ENCODE results near the gene CNP. TPM values are rescaled to one million over a fixed set of nuclear protein-coding genes. Genes with fewer than 3 reads are reported as not detected.

Gene CNP
- total RNA-seq, 1 donor, result 87.6 TPM

- Histone ChIP-seq H2AFZ (ENCODE audit: low read length) (no peak overlapping the region), H4K20me1 (ENCODE audit: insufficient read depth, low read length) (peaks cover 43% of the 10 kb centered on the region)
- no peak for DNase-seq (ENCODE audit: insufficient read length, low spot score, missing footprints)
Observed at GRCh38 chr17:42001729-42002128, 35.1 kb downstream of the CNP start.

DNA sequence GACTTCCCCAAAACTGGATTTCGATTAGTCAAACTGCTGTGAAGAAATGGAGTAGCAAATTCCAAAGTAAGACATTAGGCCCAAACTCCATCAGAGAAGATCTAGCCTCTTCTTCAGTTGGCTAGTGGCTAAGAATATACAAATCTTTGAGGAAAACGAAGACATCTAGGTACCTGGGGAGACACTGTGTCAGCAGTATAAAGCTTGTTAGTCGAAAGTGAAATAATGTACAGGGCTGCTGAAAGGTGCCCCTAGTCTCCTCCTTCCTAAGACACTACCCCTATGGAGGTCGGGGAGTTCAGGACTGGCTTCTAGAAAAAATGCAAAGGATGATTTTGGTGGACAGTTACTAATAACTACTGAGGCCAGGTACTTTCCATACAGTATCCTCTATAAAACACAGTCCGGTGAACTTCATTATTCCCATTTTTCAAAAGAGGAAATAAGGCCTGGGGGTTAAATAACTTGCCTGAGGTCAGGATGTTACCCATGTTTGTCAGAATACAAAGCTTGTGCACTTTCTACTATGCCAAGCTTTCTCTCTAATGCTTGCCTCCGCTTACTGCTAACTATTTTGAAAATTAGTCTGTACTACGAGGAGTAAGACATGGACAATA is 35.7 kb downstream of the CNP start:
- Histone ChIP-seq H4K20me1 (ENCODE audit: insufficient read depth, low read length) (peaks cover 48% of the 10 kb centered on the region), H3K4me1 (ENCODE audit: insufficient read depth, low read length) (peaks cover 43% of the 10 kb centered on the region), H3K36me3 (ENCODE audit: insufficient read depth, low read length) (peaks cover 43% of the 10 kb centered on the region), H3K4me3 (ENCODE audit: insufficient read depth, low read length) (no peak overlapping the region), H3K27ac (ENCODE audit: low read depth, low read length) (no peak overlapping the region), H2AFZ (ENCODE audit: low read length) (no peak overlapping the region), H3K27me3 (ENCODE audit: insufficient read depth, low read length) (no peaks in the 10 kb centered on the region), H3K79me2 (ENCODE audit: insufficient read depth, low read length) (peaks cover 86% of the 10 kb centered on the region), H3K4me2 (ENCODE audit: insufficient read depth, low read length) (peak overlapping the region; percentile 54), H3K9me3 (ENCODE audit: low read depth, low read length) (no peaks in the 10 kb centered on the region)
- TF ChIP-seq, protein P1, sequence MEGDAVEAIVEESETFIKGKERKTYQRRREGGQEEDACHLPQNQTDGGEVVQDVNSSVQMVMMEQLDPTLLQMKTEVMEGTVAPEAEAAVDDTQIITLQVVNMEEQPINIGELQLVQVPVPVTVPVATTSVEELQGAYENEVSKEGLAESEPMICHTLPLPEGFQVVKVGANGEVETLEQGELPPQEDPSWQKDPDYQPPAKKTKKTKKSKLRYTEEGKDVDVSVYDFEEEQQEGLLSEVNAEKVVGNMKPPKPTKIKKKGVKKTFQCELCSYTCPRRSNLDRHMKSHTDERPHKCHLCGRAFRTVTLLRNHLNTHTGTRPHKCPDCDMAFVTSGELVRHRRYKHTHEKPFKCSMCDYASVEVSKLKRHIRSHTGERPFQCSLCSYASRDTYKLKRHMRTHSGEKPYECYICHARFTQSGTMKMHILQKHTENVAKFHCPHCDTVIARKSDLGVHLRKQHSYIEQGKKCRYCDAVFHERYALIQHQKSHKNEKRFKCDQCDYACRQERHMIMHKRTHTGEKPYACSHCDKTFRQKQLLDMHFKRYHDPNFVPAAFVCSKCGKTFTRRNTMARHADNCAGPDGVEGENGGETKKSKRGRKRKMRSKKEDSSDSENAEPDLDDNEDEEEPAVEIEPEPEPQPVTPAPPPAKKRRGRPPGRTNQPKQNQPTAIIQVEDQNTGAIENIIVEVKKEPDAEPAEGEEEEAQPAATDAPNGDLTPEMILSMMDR (IDR thresholded peaks at IDR 0.05; ENCODE audit: extremely low read depth, low read depth, low read length), result no peak
- DNase-seq (ENCODE audit: insufficient read length, low spot score, missing footprints), result no peak

More at GRCh38 chr17:42001729-42002128, 35.1 kb downstream of the CNP start:
- Histone ChIP-seq H3K4me1 (ENCODE audit: insufficient read depth, low read length) (peaks cover 43% of the 10 kb centered on the region), H3K36me3 (ENCODE audit: insufficient read depth, low read length) (peaks cover 48% of the 10 kb centered on the region), H3K4me3 (ENCODE audit: insufficient read depth, low read length) (no peak overlapping the region), H3K9me3 (ENCODE audit: low read depth, low read length) (no peaks in the 10 kb centered on the region), H3K4me2 (ENCODE audit: insufficient read depth, low read length) (no peak overlapping the region), H3K27me3 (ENCODE audit: insufficient read depth, low read length) (no peaks in the 10 kb centered on the region), H3K79me2 (ENCODE audit: insufficient read depth, low read length) (peaks cover 85% of the 10 kb centered on the region), H3K27ac (ENCODE audit: low read depth, low read length) (no peak overlapping the region)
- TF ChIP-seq, protein P1 (IDR thresholded peaks at IDR 0.05; ENCODE audit: extremely low read depth, low read depth, low read length), result no peak

DNA sequence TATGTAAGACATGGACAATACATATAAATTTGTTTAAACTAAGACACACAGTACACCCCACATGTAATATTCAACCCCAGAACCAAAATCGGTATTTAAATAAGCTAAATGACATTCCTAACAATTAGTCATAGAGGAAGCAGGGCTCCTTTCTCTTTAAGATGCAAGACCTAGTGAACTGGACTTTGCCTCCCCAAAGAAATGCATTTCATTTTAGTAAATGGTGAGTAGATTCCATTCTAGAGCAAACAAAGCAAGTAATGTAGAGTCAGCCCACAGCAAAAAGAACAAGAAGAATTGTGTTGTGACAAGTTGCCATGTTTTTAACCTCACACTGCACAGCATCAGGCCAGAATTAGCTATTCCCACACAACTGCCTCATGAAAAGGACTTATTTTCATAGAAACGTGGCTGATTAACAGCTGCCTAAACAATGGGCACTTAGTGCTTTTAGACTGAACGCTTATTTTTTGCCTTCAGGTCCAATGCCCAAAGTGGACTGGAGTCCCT is 36.3 kb downstream of the CNP start:
- Histone ChIP-seq H3K4me3 (ENCODE audit: insufficient read depth, low read length) (no peak overlapping the region), H3K9me3 (ENCODE audit: low read depth, low read length) (no peaks in the 10 kb centered on the region), H3K4me2 (ENCODE audit: insufficient read depth, low read length) (peak overlapping the region; percentile 54), H3K4me1 (ENCODE audit: insufficient read depth, low read length) (peaks cover 45% of the 10 kb centered on the region), H2AFZ (ENCODE audit: low read length) (no peak overlapping the region), H3K79me2 (ENCODE audit: insufficient read depth, low read length) (peaks cover 89% of the 10 kb centered on the region), H3K36me3 (ENCODE audit: insufficient read depth, low read length) (peaks cover 37% of the 10 kb centered on the region), H3K27me3 (ENCODE audit: insufficient read depth, low read length) (no peaks in the 10 kb centered on the region), H3K27ac (ENCODE audit: low read depth, low read length) (peak overlapping the region; percentile 44), H4K20me1 (ENCODE audit: insufficient read depth, low read length) (peaks cover 50% of the 10 kb centered on the region)
- peak; percentile 85 for DNase-seq (ENCODE audit: insufficient read length, low spot score, missing footprints)
- TF ChIP-seq, protein P1 (IDR thresholded peaks at IDR 0.05; ENCODE audit: extremely low read depth, low read depth, low read length), result no peak

DNA sequence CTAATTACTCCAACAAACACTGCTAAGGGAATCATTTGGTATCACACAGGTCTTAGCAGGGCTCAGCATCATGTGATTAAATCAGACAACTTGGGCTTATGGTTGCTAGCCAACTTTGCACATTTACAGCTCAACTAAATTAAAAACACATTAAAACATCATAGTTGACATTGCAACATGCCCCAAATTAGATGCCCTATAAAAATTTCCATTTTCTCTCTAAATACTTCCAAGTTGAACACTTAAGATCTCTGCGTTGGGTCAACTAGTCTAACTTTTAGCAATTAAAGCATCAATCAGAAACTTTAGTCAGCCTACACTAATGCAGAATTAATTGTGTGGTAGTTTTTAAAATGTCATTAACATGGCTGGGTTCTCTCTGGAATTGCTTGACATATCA is 38.6 kb downstream of the CNP start:
- peak overlapping the region; percentile 33 for H3K27ac ChIP-seq (ENCODE audit: low read depth, low read length)
- DNase-seq (ENCODE audit: insufficient read length, low spot score, missing footprints), result no peak
- peaks cover 97% of the 10 kb centered on the region for H3K79me2 ChIP-seq (ENCODE audit: insufficient read depth, low read length)
- no peak overlapping the region for H3K4me2 ChIP-seq (ENCODE audit: insufficient read depth, low read length)
- no peak overlapping the region for H3K4me3 ChIP-seq (ENCODE audit: insufficient read depth, low read length)
- H3K27me3 ChIP-seq (ENCODE audit: insufficient read depth, low read length), result no peaks in the 10 kb centered on the region
- no peak overlapping the region for H2AFZ ChIP-seq (ENCODE audit: low read length)
- H4K20me1 ChIP-seq (ENCODE audit: insufficient read depth, low read length), result peaks cover 55% of the 10 kb centered on the region
- H3K9me3 ChIP-seq (ENCODE audit: low read depth, low read length), result no peaks in the 10 kb centered on the region
- TF ChIP-seq, protein P1 (IDR thresholded peaks at IDR 0.05; ENCODE audit: extremely low read depth, low read depth, low read length), result no peak
- peaks cover 54% of the 10 kb centered on the region for H3K4me1 ChIP-seq (ENCODE audit: insufficient read depth, low read length)
- peaks cover 24% of the 10 kb centered on the region for H3K36me3 ChIP-seq (ENCODE audit: insufficient read depth, low read length)

Data from osteoblast (primary cell).